Progenitor cell of endocrine pancreas (in vitro differentiated cells): Measurements from ENCODE around the gene TMEM143. TPM values are rescaled to one million over a fixed set of nuclear protein-coding genes. Genes with fewer than 3 reads are reported as not detected.

ENCODE experiments used
- DNase-seq: peaks from one replicate; pipeline ENCODE4 v3.0.0; 2021; ENCODE audit warnings: low spot score; ENCODE audit not compliant: unreplicated experiment
- H3K27ac Mint-ChIP-seq: 2 replicates; pipeline ENCODE4 v1.8.0; 2021; ENCODE audit warnings: mild to moderate bottlenecking, moderate library complexity, mixed read lengths
- H3K27me3 Mint-ChIP-seq: 2 replicates; pipeline ENCODE4 v1.8.0; 2021; ENCODE audit warnings: mixed read lengths
- H3K36me3 Mint-ChIP-seq: 2 replicates; pipeline ENCODE4 v1.8.0; 2022; ENCODE audit warnings: mixed read lengths; ENCODE audit not compliant: insufficient read depth
- H3K4me1 Mint-ChIP-seq: 2 replicates; pipeline ENCODE4 v1.8.0; 2021; ENCODE audit warnings: low read depth, mixed read lengths
- H3K4me3 Mint-ChIP-seq: 2 replicates; pipeline ENCODE4 v1.8.0; 2021; ENCODE audit warnings: low read depth, mild to moderate bottlenecking, moderate library complexity, mixed read lengths
- H3K9me3 Mint-ChIP-seq: 2 replicates; pipeline ENCODE4 v1.8.0; 2021; ENCODE audit warnings: low read depth, mixed read lengths
- CTCF ChIP-seq: fragments of 200-600 bp; sonication (generic); IDR thresholded peaks from one replicate; pipeline ENCODE4 v1.5.0; 2021; ENCODE audit warnings: antibody characterized with exemption, mild to moderate bottlenecking; ENCODE audit not compliant: unreplicated experiment
- total RNA-seq: library from RNA; stranded (reverse); gene quantifications from 2 replicates; pipeline ENCODE4 v1.2.1, GENCODE V29; 2021

TMEM143 gene
- total RNA-seq, 1 donor from 2014 or later, result 9.5 TPM

- Mint-ChIP-seq H3K4me1 (no peaks in the 10 kb centered on the region), H3K9me3 (no peaks in the 10 kb centered on the region), H3K36me3 (no peaks in the 10 kb centered on the region), H3K27me3 (no peaks in the 10 kb centered on the region), H3K4me3 (no peak overlapping the region), H3K27ac (no peak overlapping the region)
- no peak for DNase-seq
- no peak for TF ChIP-seq CTCF
Observed at GRCh38 chr19:48346191-48346590, 17.5 kb downstream of the TMEM143 start.

GRCh38 chr19:48344892-48345291 is 18.8 kb downstream of the TMEM143 start:
- Mint-ChIP-seq H3K27me3 (no peaks in the 10 kb centered on the region), H3K36me3 (no peaks in the 10 kb centered on the region), H3K27ac (no peak overlapping the region), H3K9me3 (no peaks in the 10 kb centered on the region), H3K4me1 (no peaks in the 10 kb centered on the region), H3K4me3 (no peak overlapping the region)
- no peak for TF ChIP-seq CTCF
- DNase-seq, result no peak

GRCh38 chr19:48342841-48343540 is 20.7 kb downstream of the TMEM143 start:
- H3K27ac Mint-ChIP-seq, result no peak overlapping the region
- no peaks in the 10 kb centered on the region for H3K4me1 Mint-ChIP-seq
- H3K4me3 Mint-ChIP-seq, result no peak overlapping the region
- no peaks in the 10 kb centered on the region for H3K9me3 Mint-ChIP-seq
- no peak for DNase-seq
- no peaks in the 10 kb centered on the region for H3K36me3 Mint-ChIP-seq
- no peak for TF ChIP-seq CTCF
- no peaks in the 10 kb centered on the region for H3K27me3 Mint-ChIP-seq

GRCh38 chr19:48342414-48342738 is 21.4 kb downstream of the TMEM143 start:
- TF ChIP-seq CTCF, result no peak
- no peaks in the 10 kb centered on the region for H3K36me3 Mint-ChIP-seq
- no peak overlapping the region for H3K4me3 Mint-ChIP-seq
- no peaks in the 10 kb centered on the region for H3K4me1 Mint-ChIP-seq
- no peaks in the 10 kb centered on the region for H3K27me3 Mint-ChIP-seq
- DNase-seq, result no peak
- no peaks in the 10 kb centered on the region for H3K9me3 Mint-ChIP-seq
- no peak overlapping the region for H3K27ac Mint-ChIP-seq

GRCh38 chr19:48341515-48342413 is 22.0 kb downstream of the TMEM143 start:
- Mint-ChIP-seq H3K9me3 (no peaks in the 10 kb centered on the region), H3K4me1 (no peaks in the 10 kb centered on the region), H3K36me3 (no peaks in the 10 kb centered on the region), H3K27me3 (no peaks in the 10 kb centered on the region), H3K27ac (no peak overlapping the region), H3K4me3 (no peak overlapping the region)
- no peak for TF ChIP-seq CTCF
- no peak for DNase-seq
